Measurements from ENCODE around the gene FAM168A.
"Not testable (repeated sequence)": the region's sequence is repeated elsewhere in the genome, so short reads cannot be mapped to it uniquely, and the experiment has no call there.

Gene FAM168A

GRCh38 chr11:73513707-73514106 is 84.2 kb downstream of the FAM168A start:
- no peak for DNase-seq

DNA sequence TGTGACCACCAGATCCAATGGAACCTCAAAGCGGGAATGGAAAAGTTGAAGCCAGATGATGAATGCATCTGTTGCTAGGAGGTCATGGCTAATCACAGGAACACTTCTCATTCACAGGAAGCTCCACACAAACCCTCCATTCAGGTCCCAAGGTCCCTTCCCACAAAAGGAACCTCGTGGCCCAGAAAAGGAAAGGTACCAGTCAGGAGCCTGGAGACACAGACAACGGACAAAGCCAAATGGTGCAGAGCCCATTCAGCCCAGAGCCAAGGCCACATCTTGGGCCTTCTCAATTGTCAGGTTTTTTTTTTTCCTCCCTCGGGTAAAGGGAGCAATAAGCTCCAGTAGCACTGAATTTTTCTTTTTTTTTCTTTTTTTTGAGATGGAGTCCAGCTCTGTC is 87.0 kb downstream of the FAM168A start:
- no peak for DNase-seq

DNA sequence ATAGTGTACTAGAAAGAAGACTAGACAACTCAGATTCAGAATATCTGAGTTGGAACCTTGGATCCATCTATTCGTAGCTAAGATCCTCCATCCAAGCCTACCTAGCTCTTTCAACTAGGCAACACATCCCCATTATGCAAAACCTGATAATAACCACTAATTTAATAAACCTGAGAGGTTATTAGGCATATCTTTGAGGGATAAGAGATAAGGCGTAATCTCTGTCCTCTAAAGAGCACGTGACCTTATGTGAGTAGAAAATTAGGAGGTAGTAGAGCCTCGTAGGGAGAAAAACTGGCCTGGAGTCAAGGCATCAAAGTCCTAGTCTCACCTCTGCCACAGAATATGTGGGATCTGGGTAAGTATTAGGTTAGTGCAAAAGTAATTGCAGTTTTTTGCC is 87.8 kb downstream of the FAM168A start:
- no peak for DNase-seq

DNA sequence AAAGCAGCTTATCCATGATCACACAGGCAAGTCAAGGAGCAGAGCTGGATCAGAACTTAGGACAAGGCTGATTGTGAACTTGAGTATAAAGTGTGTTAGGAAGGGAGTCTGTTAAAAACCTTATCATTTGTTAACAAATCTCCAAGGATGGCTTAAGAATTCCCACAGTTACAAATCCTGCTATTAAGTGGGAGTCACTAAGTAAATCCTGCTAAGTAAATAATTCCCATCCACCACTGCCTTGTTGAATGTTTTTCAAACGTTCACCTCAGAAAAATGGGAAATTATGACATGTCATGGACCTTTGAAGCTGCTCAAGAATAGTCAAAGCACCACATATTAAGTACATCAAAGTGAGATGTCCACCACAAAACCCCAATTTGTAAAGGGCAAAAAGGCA is 88.7 kb downstream of the FAM168A start:
- no peak for DNase-seq

GRCh38 chr11:73508243-73509176 is 89.4 kb downstream of the FAM168A start:
- no peak for DNase-seq

DNA sequence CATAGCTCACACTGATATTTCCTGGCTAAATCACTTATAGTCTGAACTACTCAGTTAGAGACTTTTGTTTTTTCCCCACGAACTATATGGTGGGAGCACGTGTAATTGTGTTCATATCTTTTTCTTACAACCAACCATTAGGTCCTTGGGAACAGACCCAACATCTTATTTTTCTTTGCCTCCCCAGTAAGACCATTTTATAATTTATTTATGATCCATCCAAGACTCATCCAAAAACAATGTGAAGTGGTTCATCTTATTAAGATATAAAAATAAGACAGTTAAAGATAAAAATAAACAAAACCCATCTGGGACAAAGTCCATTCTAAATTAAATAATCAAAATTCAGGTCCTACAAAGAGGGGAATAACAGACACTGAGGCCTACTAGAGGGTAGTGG is 90.8 kb downstream of the FAM168A start:
- no peak for DNase-seq

DNA sequence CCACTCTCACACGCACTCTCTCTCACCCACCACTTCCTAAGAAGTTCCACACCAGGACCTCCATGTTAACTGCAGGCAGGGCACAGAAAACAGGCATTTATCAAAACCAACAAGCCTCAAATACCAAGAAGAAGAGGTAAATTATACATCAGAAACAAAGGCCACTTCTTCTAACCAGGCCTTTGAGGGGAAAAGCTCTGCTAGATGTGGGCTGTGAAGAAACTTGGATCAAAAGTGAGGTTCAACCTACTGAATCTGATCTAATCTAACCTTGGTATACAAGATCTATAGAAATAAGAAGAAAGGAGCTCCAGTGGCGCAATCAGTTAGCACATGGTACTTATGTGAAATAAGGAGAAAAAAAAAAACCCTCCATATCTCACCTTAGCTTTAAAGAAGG is 91.9 kb downstream of the FAM168A start:
- DNase-seq: no peak

DNA sequence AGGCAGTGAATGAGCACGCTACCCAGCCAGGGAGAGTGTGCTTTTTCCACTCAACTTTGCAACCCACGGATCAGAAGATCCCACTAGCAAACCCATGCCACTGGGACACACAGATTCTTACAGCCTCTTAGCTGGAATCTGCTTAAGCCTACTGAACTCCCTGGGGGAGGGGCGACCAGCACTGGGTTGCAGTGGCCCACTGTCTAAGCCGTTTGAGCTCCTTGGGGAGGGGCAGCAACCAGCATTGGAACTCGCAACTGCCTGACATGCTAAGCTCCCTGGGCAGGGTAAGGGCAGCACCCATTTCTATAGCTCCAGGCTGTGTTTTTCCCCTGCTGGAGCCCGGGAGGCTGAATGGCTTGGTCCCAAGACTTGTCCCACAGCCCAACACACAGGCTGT is 99.6 kb downstream of the FAM168A start:
- no peak for DNase-seq

GRCh38 chr11:73496134-73496533 is 101.8 kb downstream of the FAM168A start:
- no peak for DNase-seq

DNA sequence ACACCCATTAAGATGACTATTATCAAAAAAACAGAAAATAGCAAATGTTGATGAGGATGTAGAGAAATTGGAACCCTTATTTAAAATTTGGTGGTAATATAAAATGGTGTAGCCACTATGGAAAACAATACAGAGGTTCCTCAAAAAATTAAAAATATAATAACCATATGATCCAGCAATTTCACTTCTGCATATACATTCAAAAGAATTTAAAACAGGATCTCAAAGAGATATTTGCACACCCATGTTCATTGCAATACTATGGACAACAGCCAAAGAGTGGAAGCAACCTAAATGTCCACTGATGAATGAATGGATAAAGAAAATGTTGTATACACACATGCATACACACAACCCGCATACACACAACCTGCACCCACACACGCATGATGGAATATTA is 102.2 kb downstream of the FAM168A start:
- no peak for DNase-seq

GRCh38 chr11:73493956-73494598 is 103.8 kb downstream of the FAM168A start:
- no peak for DNase-seq

- no peak for DNase-seq
Observed at GRCh38 chr11:73481626-73482025, 116.3 kb downstream of the FAM168A start.

- no peak for DNase-seq
Observed at GRCh38 chr11:73480677-73481076, 117.2 kb downstream of the FAM168A start.

DNA sequence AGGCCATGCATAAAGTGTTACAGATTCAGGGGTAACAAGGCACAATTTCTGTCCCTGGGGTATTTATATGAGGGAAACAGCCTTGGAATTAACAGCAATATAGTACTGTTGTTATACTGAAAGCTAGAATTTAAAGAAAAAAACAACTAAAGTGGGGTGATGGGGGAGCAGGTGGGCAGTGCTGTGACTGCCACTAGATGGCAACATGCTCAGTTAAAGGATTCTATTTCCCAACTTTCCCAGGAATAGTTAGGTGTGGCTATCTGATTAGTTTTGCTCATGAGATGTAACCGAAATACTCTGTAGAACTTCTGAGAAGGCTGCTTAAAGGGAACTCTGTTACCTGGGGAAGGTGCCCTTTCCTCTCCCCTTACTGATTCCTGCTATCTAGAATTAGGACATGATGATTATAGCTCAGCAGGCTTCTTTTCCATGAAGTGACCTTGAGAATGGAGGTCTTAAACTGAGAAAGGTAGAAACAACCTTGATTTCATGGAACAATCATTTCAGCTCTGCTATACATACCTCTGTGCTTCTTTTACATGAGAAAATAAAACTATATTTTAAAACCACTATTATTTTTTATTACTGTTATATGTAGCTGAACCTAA is 119.1 kb downstream of the FAM168A start:
- no peak for DNase-seq

DNA sequence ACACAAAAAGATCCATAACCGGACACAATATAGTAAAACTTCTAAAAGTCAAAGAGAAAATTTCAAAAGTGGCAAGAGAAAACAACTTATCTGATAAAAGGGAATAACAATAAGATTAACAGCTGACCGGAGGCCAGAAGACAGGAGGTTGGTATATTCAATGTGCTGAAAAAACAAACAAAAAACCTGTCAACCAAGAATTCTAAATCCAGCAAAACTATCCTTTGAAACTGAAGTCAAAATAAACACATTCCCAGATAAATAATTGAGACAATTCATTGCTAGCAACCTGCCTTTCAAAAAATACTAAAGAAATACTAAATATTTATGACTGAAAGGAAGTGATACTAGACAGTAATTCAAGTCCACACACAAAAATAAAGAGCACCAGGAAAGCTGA is 120.4 kb downstream of the FAM168A start:
- no peak for DNase-seq

- no peak for DNase-seq
Observed at GRCh38 chr11:73475549-73476095, 122.3 kb downstream of the FAM168A start.

DNA sequence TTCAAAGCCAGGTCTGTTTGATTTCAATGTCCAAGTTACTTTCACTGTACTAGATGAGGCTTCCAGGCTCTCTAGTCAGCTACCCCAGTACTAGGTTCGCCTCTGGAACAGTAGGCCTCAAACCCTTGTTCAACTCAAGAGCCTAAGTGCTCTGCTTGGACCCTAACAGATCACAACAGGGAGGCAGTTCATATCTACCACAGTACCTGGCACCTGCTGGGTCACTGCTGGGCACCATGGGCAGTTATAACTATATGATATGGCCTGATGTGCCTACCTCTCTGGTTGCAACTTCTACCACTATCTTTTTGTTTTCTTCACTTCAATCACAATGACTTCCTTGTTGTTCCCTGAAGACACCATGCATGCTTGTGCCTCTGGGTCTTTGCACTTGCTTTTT is 124.7 kb downstream of the FAM168A start:
- DNase-seq: no peak

- DNase-seq: not testable (repeated sequence)
Observed at GRCh38 chr11:73470036-73470612, 127.8 kb downstream of the FAM168A start.

- DNase-seq: no peak
Observed at GRCh38 chr11:73469401-73469800, 128.5 kb downstream of the FAM168A start.

DNA sequence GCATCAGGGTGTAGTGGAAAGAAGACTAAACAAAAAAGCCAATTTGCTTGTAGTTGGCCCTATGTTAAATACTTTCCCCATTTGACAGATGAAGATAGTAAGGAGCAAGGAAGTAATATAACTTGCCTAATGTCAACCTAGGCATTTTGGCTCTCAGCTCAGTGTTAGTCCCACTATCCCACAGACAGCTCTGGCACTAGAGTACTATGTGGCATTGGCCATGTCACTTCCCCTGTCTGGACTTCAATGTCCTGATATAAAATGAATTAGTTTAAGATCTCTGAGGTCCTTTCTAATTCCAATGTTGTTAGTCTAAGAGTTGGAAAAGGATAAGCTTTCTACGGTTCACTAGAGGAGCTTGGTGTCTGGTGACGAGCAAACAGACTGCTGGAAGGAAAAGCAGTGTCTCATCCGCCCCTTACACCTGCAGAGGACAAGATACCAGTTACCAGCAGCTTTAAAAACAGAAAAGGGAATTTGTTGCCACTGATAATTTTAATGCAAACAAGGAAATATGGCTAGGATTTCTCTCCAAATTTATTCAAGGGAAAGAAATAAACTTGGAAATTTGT is 129.2 kb downstream of the FAM168A start:
- DNase-seq: no peak

DNA sequence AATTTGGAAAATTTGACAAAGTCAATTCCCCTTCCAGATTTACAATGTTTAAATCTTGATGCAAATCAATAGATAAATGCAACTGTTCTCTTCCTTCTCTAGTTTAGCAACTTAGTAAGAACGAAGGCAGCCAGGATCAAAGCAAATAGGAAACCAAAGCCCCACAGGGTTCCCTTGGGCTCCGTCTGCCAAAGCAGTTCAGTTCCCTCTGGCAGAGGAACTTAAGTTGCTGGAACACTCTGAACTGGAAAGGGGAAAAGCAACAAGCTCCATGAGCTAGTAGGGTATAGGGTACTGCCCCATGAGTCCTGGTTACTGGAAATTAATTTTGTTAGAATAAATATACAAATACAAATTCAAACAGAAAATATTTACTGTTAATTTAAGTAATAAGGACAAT is 130.4 kb downstream of the FAM168A start:
- DNase-seq: no peak

DNA sequence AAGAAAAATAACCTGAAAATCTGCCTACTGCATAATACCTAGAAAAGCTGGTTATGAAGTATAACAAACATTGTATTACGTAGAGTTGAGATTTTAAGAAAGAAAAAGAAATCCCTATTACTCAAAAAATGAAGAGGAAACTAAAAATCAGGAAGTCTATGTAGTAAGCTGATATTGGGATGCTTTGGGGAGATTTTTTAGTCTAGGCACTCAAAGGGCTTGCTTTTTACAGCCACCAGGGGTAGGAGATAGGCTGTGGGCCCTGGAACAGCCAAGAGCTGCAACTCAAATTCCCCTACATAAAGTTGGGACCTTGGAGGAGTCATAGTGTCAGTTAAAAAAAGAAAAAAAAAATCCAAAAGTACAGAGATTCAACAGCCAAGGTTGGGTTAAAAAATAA is 131.3 kb downstream of the FAM168A start:
- DNase-seq: no peak

DNA sequence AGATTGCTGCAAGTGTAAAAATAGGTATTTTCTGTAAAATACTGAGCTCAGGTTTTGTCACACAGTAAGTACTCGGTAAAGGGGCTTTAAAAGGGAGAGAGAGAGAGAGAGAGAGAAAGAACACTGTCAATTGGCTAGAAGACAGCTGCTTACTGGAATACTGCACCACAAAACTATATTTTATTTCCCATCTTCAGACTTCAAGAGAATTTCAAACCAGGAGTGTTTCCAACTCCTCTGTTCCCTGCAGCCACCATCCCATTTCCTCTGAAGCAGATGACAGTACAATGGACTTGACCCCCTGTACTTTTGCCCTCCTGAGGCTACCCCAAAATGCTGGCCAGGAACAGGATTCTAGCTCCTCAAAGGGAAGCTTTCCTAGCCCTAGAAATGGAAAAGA is 132.0 kb downstream of the FAM168A start:
- DNase-seq: no peak
